ENCODE measurements around the gene ZNF716.
"Not testable (repeated sequence)": the region's sequence is repeated elsewhere in the genome, so short reads cannot be mapped to it uniquely, and the experiment has no call there.

- TF ChIP-seq CTCF, POLR2A, POLR2AphosphoS5 (IDR thresholded peaks at IDR 0.05): not testable (repeated sequence)
These were observed 46.9 kb upstream of the ZNF716 start for GRCh38 chr7:57403051-57403450.
